ENCODE results near the gene KCNJ9.
"Not testable (repeated sequence)": the region's sequence is repeated elsewhere in the genome, so short reads cannot be mapped to it uniquely, and the experiment has no call there.

The KCNJ9 gene

GRCh38 chr1:160122978-160123495, 41.7 kb downstream of the KCNJ9 start:
- no peak for DNase-seq (ENCODE audit: low spot score)
- TF ChIP-seq CTCF (IDR thresholded peaks at IDR 0.05; ENCODE audit: extremely low read depth, insufficient read depth, missing control alignments): no peak
- in situ Hi-C loops (cut with MboI; ENCODE audit: low pct_unique_long_range_greater_than_20kb, low sequenced_read_pairs, unreplicated experiment): no loop called here

- no peak for DNase-seq (ENCODE audit: low spot score)
- in situ Hi-C loops (cut with MboI; ENCODE audit: low pct_unique_long_range_greater_than_20kb, low sequenced_read_pairs, unreplicated experiment): no loop called here
- TF ChIP-seq CTCF (IDR thresholded peaks at IDR 0.05; ENCODE audit: extremely low read depth, insufficient read depth, missing control alignments): no peak
Measured at GRCh38 chr1:160123726-160124125, 42.4 kb downstream of the KCNJ9 start.

- no peak for TF ChIP-seq CTCF (IDR thresholded peaks at IDR 0.05; ENCODE audit: extremely low read depth, insufficient read depth, missing control alignments)
- in situ Hi-C loops (cut with MboI; ENCODE audit: low pct_unique_long_range_greater_than_20kb, low sequenced_read_pairs, unreplicated experiment): no loop called here
- DNase-seq (ENCODE audit: low spot score): no peak
Measured at GRCh38 chr1:160124705-160125478, 43.6 kb downstream of the KCNJ9 start.

- no peak for DNase-seq (ENCODE audit: low spot score)
- no peak for TF ChIP-seq CTCF (IDR thresholded peaks at IDR 0.05; ENCODE audit: extremely low read depth, insufficient read depth, missing control alignments)
- in situ Hi-C loops (cut with MboI; ENCODE audit: low pct_unique_long_range_greater_than_20kb, low sequenced_read_pairs, unreplicated experiment): no loop called here
Measured at GRCh38 chr1:160125746-160126145, 44.4 kb downstream of the KCNJ9 start.

GRCh38 chr1:160126342-160126741, 45.0 kb downstream of the KCNJ9 start:
- in situ Hi-C loops (cut with MboI; ENCODE audit: low pct_unique_long_range_greater_than_20kb, low sequenced_read_pairs, unreplicated experiment): not testable (repeated sequence)

GRCh38 chr1:160127381-160127780, 46.0 kb downstream of the KCNJ9 start:
- TF ChIP-seq CTCF (IDR thresholded peaks at IDR 0.05; ENCODE audit: extremely low read depth, insufficient read depth, missing control alignments): no peak
- in situ Hi-C loops (cut with MboI; ENCODE audit: low pct_unique_long_range_greater_than_20kb, low sequenced_read_pairs, unreplicated experiment): no loop called here
- no peak for DNase-seq (ENCODE audit: low spot score)

More at GRCh38 chr1:160126342-160126741, 45.0 kb downstream of the KCNJ9 start:
- not testable (repeated sequence) for DNase-seq (ENCODE audit: low spot score)

GRCh38 chr1:160127865-160128523, 46.7 kb downstream of the KCNJ9 start:
- in situ Hi-C loops (cut with MboI; ENCODE audit: low pct_unique_long_range_greater_than_20kb, low sequenced_read_pairs, unreplicated experiment): no loop called here
- no peak for DNase-seq (ENCODE audit: low spot score)
- no peak for TF ChIP-seq CTCF (IDR thresholded peaks at IDR 0.05; ENCODE audit: extremely low read depth, insufficient read depth, missing control alignments)
